Fibroblast of skin of left quadriceps (primary cell): Measurements from ENCODE around the gene MRTFB.

Experiments
- DNase-seq, 2 experiments: peaks; one replicate each; pipeline ENCODE4 v3.0.0-alpha.2; 2013; ENCODE audit warnings: low read depth in 2 of 2

The MRTFB gene

GRCh38 chr16:14285513-14286367, 214.6 kb downstream of the MRTFB start:
- DNase-seq, result peak; percentile 91 to 92

GRCh38 chr16:14286368-14287230, 215.5 kb downstream of the MRTFB start:
- DNase-seq, result no peak

GRCh38 chr16:14289692-14290340, 218.7 kb downstream of the MRTFB start:
- DNase-seq, result no peak

- DNase-seq, result no peak
Observed at GRCh38 chr16:14291286-14291685, 220.2 kb downstream of the MRTFB start.

- DNase-seq, result no peak
Observed at GRCh38 chr16:14292051-14292825, 221.1 kb downstream of the MRTFB start.

GRCh38 chr16:14296663-14297062, 225.5 kb downstream of the MRTFB start:
- DNase-seq, result no peak

- DNase-seq, result no peak
Observed at GRCh38 chr16:14298374-14299122, 227.4 kb downstream of the MRTFB start.

GRCh38 chr16:14300705-14301168, 229.6 kb downstream of the MRTFB start:
- DNase-seq, result peak; percentile 59 to 60

- no peak for DNase-seq
Observed at GRCh38 chr16:14301169-14302030, 230.3 kb downstream of the MRTFB start.

GRCh38 chr16:14302031-14302398, 230.9 kb downstream of the MRTFB start:
- peak in 1 of 2 experiments; percentile 44 for DNase-seq

- no peak for DNase-seq
Observed at GRCh38 chr16:14302399-14303181, 231.5 kb downstream of the MRTFB start.

GRCh38 chr16:14303182-14303618, 232.1 kb downstream of the MRTFB start:
- DNase-seq, result no peak

- no peak for DNase-seq
Observed at GRCh38 chr16:14303639-14304394, 232.7 kb downstream of the MRTFB start.

GRCh38 chr16:14304891-14305460, 233.9 kb downstream of the MRTFB start:
- no peak for DNase-seq

- no peak for DNase-seq
Observed at GRCh38 chr16:14306485-14307058, 235.5 kb downstream of the MRTFB start.

- no peak for DNase-seq
Observed at GRCh38 chr16:14307059-14307526, 236.0 kb downstream of the MRTFB start.
